HEK293 (cell line): Measurements from ENCODE around the gene LPCAT2.

ENCODE experiments used
- CTCF ChIP-seq: fragments of 450-650 bp; formaldehyde crosslinking; IDR thresholded peaks from 2 replicates; pipeline ENCODE4 v1.5.1; 2016; ENCODE audit warnings: missing biosample characterization, missing genetic modification characterization
- HOXC10 ChIP-seq: sonication (generic); formaldehyde crosslinking; IDR thresholded peaks from 2 replicates; pipeline ENCODE4 v1.8.1; 2023; ENCODE audit warnings: mild to moderate bottlenecking, missing genetic modification reagents
- KLF9 ChIP-seq: fragments of 450-650 bp; formaldehyde crosslinking; IDR thresholded peaks from 2 replicates; pipeline ENCODE4 v1.5.1; 2016; ENCODE audit warnings: missing biosample characterization, missing genetic modification characterization, low read depth
- MZF1 ChIP-seq: fragments of 450-650 bp; formaldehyde crosslinking; IDR thresholded peaks from 2 replicates; pipeline ENCODE4 v1.5.1; 2017; ENCODE audit warnings: missing biosample characterization, missing genetic modification characterization, borderline replicate concordance
- TCF7L2 ChIP-seq: IDR thresholded peaks from 2 replicates; pipeline ENCODE4 v1.6.1; 2011; ENCODE audit warnings: low read depth, mild to moderate bottlenecking, inconsistent platforms, low read length, moderate library complexity, borderline replicate concordance
- ZFP69B ChIP-seq: fragments of 450-650 bp; formaldehyde crosslinking; IDR thresholded peaks from 2 replicates; pipeline ENCODE4 v1.5.1; 2016; ENCODE audit warnings: missing biosample characterization, missing genetic modification characterization
- ZNF146 ChIP-seq: fragments of 450-650 bp; formaldehyde crosslinking; IDR thresholded peaks from 2 replicates; pipeline ENCODE4 v1.5.1; 2016; ENCODE audit warnings: missing biosample characterization, missing genetic modification characterization
- ZNF157 ChIP-seq: fragments of 450-650 bp; formaldehyde crosslinking; IDR thresholded peaks from 2 replicates; pipeline ENCODE4 v1.5.1; 2016; ENCODE audit warnings: missing biosample characterization, missing genetic modification characterization
- ZNF311 ChIP-seq: fragments of 450-650 bp; formaldehyde crosslinking; IDR thresholded peaks from 2 replicates; pipeline ENCODE4 v1.5.1; 2017; ENCODE audit warnings: missing biosample characterization, missing genetic modification characterization, borderline replicate concordance
- ZNF549 ChIP-seq: fragments of 450-650 bp; IDR thresholded peaks from 2 replicates; pipeline ENCODE4 v1.5.1; 2018; ENCODE audit warnings: missing biosample characterization, missing genetic modification characterization, mild to moderate bottlenecking, inconsistent platforms, moderate library complexity
- ZNF558 ChIP-seq: fragments of 450-650 bp; formaldehyde crosslinking; IDR thresholded peaks from 2 replicates; pipeline ENCODE4 v1.5.1; 2016; ENCODE audit warnings: missing biosample characterization, missing genetic modification characterization
- ZNF610 ChIP-seq: fragments of 450-650 bp; formaldehyde crosslinking; IDR thresholded peaks from 2 replicates; pipeline ENCODE4 v1.5.1; 2016; ENCODE audit warnings: missing biosample characterization, missing genetic modification characterization, borderline replicate concordance
- ZNF747 ChIP-seq: fragments of 450-650 bp; formaldehyde crosslinking; IDR thresholded peaks from 2 replicates; pipeline ENCODE4 v1.5.1; 2016; ENCODE audit warnings: missing biosample characterization, missing genetic modification characterization

GRCh38 chr16:55597928-55598327 lies 89.1 kb downstream of the LPCAT2 start:
- TF ChIP-seq ZNF610 (no peak), ZNF747 (tag by site-specific recombination) (no peak), ZNF549 (tag by site-specific recombination) (no peak), ZNF311 (tag by site-specific recombination) (no peak), HOXC10 (no peak), TCF7L2 (no peak), ZFP69B (tag by site-specific recombination) (no peak), ZNF157 (tag by site-specific recombination) (no peak), CTCF (tag by site-specific recombination) (no peak), ZNF146 (no peak), KLF9 (tag by site-specific recombination) (no peak), MZF1 (tag by site-specific recombination) (no peak), ZNF558 (no peak)
